HEK293T (cell line): ENCODE results near the gene DDX18.

ENCODE experiments used
- CTBP1 ChIP-seq: fragments of 450-650 bp; IDR thresholded peaks from 2 replicates; pipeline ENCODE4 v1.6.1; 2016; ENCODE audit warnings: borderline replicate concordance
- ELF4 ChIP-seq: fragments of 450-650 bp; IDR thresholded peaks from 2 replicates; pipeline ENCODE4 v1.6.1; 2017; ENCODE audit warnings: antibody characterized with exemption
- FOXK2 ChIP-seq: fragments of 450-650 bp; IDR thresholded peaks from 2 replicates; pipeline ENCODE4 v1.6.1; 2016; ENCODE audit warnings: mild to moderate bottlenecking
- FOXM1 ChIP-seq: fragments of 450-650 bp; IDR thresholded peaks from 2 replicates; pipeline ENCODE4 v1.6.1; 2017; ENCODE audit warnings: mild to moderate bottlenecking, borderline replicate concordance
- HDGF ChIP-seq: fragments of 450-650 bp; IDR thresholded peaks from 2 replicates; pipeline ENCODE4 v1.6.1; 2017; ENCODE audit warnings: antibody characterized with exemption, borderline replicate concordance
- NFRKB ChIP-seq: fragments of 450-650 bp; IDR thresholded peaks from 2 replicates; pipeline ENCODE4 v1.6.1; 2016; ENCODE audit warnings: mild to moderate bottlenecking, moderate library complexity
- SP1 ChIP-seq: fragments of 450-650 bp; IDR thresholded peaks from 2 replicates; pipeline ENCODE4 v1.6.1; 2017
- SUZ12 ChIP-seq: fragments of 450-650 bp; IDR thresholded peaks from 2 replicates; pipeline ENCODE4 v1.6.1; 2016; ENCODE audit warnings: mild to moderate bottlenecking
- TARDBP ChIP-seq: fragments of 450-650 bp; IDR thresholded peaks from 2 replicates; pipeline ENCODE4 v1.6.1; 2016
- ZNF384 ChIP-seq: fragments of 450-650 bp; IDR thresholded peaks from 2 replicates; pipeline ENCODE4 v1.6.1; 2016

GRCh38 chr2:117775703-117776219, 38.7 kb upstream of the DDX18 start:
- TF ChIP-seq NFRKB, result no peak
- no peak for TF ChIP-seq ELF4
- TF ChIP-seq FOXK2, result no peak
- TF ChIP-seq ZNF384, result no peak
- TF ChIP-seq TARDBP, result no peak
- TF ChIP-seq SUZ12, result no peak
- TF ChIP-seq FOXM1, result no peak
- no peak for TF ChIP-seq CTBP1
- no peak for TF ChIP-seq SP1
- TF ChIP-seq HDGF, result no peak
